ENCODE results near the gene STK25.

Gene STK25

DNA sequence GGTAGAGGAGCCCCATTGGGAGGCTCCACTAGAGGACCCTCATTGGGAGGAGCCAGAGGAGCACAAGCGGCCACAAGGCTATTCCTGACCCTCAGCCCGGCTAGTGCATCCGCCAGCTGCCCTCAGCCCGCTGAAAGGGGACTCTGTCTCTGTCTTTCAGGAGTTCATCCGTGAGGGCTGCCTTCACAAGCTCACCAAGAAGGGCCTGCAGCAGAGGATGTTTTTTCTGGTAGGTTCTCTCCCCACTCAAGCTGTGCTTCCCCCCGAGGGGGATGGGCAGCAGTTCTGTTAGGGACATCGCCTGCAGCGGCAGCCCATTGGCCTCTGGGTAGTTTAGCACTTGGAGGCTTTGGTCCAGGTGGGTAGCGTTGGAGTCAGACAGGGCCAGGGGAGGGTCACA, 25.1 kb downstream of the STK25 start (continued):
- TF ChIP-seq ZNF398 (tag by site-specific recombination; IDR thresholded peaks at IDR 0.05) (no peak), ZNF302 (tag by site-specific recombination; IDR thresholded peaks at IDR 0.05; ENCODE audit: low read depth) (no peak), ZNF777 (tag by site-specific recombination; IDR thresholded peaks at IDR 0.05; ENCODE audit: borderline replicate concordance) (no peak), ZNF335 (tag by site-specific recombination; conservative IDR thresholded peaks at IDR 0.05) (no peak), REST (tag by site-specific recombination; IDR thresholded peaks at IDR 0.05) (no peak), ZNF510 (tag by site-specific recombination; IDR thresholded peaks at IDR 0.05; ENCODE audit: insufficient replicate concordance) (no peak), ZNF132 (tag by site-specific recombination; IDR thresholded peaks at IDR 0.05; ENCODE audit: borderline replicate concordance) (no peak), ZNF2 (tag by site-specific recombination; IDR thresholded peaks at IDR 0.05) (no peak), OSR2 (tag by site-specific recombination; IDR thresholded peaks at IDR 0.05) (no peak), ZNF423 (tag by site-specific recombination; IDR thresholded peaks at IDR 0.05) (no peak), YY2 (tag by site-specific recombination; IDR thresholded peaks at IDR 0.05) (no peak)
- TF ChIP-seq, protein P1, sequence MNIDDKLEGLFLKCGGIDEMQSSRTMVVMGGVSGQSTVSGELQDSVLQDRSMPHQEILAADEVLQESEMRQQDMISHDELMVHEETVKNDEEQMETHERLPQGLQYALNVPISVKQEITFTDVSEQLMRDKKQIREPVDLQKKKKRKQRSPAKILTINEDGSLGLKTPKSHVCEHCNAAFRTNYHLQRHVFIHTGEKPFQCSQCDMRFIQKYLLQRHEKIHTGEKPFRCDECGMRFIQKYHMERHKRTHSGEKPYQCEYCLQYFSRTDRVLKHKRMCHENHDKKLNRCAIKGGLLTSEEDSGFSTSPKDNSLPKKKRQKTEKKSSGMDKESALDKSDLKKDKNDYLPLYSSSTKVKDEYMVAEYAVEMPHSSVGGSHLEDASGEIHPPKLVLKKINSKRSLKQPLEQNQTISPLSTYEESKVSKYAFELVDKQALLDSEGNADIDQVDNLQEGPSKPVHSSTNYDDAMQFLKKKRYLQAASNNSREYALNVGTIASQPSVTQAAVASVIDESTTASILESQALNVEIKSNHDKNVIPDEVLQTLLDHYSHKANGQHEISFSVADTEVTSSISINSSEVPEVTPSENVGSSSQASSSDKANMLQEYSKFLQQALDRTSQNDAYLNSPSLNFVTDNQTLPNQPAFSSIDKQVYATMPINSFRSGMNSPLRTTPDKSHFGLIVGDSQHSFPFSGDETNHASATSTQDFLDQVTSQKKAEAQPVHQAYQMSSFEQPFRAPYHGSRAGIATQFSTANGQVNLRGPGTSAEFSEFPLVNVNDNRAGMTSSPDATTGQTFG (tag by site-specific recombination; IDR thresholded peaks at IDR 0.05; ENCODE audit: borderline replicate concordance): no peak
- TF ChIP-seq, protein P2, sequence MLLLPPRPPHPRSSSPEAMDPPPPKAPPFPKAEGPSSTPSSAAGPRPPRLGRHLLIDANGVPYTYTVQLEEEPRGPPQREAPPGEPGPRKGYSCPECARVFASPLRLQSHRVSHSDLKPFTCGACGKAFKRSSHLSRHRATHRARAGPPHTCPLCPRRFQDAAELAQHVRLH (tag by site-specific recombination; IDR thresholded peaks at IDR 0.05): no peak

DNA sequence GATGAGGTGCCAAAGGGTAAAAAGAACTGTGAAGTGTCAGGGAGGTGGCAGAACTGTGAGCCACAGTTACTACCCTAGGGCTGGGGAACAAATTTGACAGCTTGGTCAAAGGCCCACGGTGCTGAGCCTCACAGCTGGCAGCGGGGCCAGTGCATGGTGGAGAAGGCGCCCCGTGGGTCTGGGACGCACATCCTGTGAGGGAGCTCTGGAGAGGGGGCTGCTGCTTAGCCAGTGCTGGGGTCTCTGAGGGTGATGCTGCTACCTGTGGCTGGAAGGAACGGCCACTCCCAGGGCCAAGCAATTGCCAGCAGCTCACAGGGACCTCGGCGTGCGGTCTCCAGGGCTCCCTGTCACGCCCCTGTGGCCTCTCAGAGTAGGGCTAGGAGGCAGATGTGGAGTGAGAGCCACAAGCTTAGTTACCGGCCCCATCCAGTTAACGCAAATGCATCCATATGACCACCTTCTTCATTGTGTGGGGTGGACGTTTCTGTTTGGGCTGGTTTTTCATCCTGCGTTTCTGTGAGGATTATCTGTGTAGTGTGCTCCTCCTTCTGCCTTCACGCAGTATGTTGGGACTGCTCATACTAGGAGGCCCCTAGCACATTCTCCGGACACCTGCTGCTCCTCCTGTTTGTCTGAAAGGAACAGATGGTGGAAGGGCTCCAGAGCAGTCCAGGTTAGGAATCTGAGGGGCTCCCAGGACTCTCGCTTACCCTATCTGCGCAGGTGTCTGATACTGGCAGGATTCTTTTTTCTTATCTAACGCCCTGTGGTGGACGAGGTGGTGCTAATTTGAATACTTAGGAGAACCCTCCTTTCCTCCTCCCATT, 26.0 kb downstream of the STK25 start:
- peaks cover 0 to 39% of the 10 kb centered on the region in 2 experiments; a peak in 1 of 3 replicates for H3K36me3 ChIP-seq (ENCODE audit: control insufficient read depth in 2 of 2, insufficient read depth in 1 of 2, low read length in 2 of 2)
- TF ChIP-seq HOXD13 (CRISPR knock-in tag; IDR thresholded peaks at IDR 0.05; ENCODE audit: borderline replicate concordance) (no peak), MEIS1 (CRISPR knock-in tag; IDR thresholded peaks at IDR 0.05; ENCODE audit: borderline replicate concordance) (no peak), ZSCAN23 (tag by site-specific recombination; IDR thresholded peaks at IDR 0.05) (no peak), ZNF146 (tag by site-specific recombination; IDR thresholded peaks at IDR 0.05) (no peak), ZFP37 (tag by site-specific recombination; IDR thresholded peaks at IDR 0.05) (no peak)
- TF ChIP-seq, protein P2 (tag by site-specific recombination; IDR thresholded peaks at IDR 0.05): no peak
- CTCF ChIA-PET: interaction anchor here (0.7 to 1.1 kb wide), 2 partner anchors 198 to 386 kb away, joined by 3 read pairs; no protein-coding TSS in a partner anchor
- no peaks in the 10 kb centered on the region for H3K4me1 ChIP-seq (ENCODE audit: control insufficient read depth, insufficient read depth, low read length)
- no peaks in the 10 kb centered on the region for H3K9me3 ChIP-seq (ENCODE audit: control insufficient read depth, insufficient read depth, low read depth, low read length)
- H3K4me3 ChIP-seq (ENCODE audit: low read depth, low read length): no peak overlapping the region
- POLR2A ChIA-PET: no interaction called here
- no peak overlapping the region for H3K27ac ChIP-seq (ENCODE audit: extremely low read depth, low read depth, low read length)
